OCI-LY1 (cell line): Measurements from ENCODE around the gene MYOF.

ENCODE experiments used
- H2AFZ ChIP-seq: fragments of 200-600 bp; sonication (generic), shearing (Covaris generic); 2 replicates; pipeline ENCODE4 v1.6.0; 2014; ENCODE audit warnings: antibody characterized with exemption, mild to moderate bottlenecking, low read length
- H3F3A ChIP-seq: fragments of 200-600 bp; sonication (generic), shearing (Covaris generic); 2 replicates; pipeline ENCODE4 v1.6.0; 2014; ENCODE audit warnings: mild to moderate bottlenecking, antibody characterized with exemption, low read length, moderate library complexity; ENCODE audit not compliant: insufficient read depth
- H3K27ac ChIP-seq: fragments of 200-600 bp; sonication (generic); 2 replicates; pipeline ENCODE4 v1.5.1; 2014; ENCODE audit warnings: low read length, mixed run types, mild to moderate bottlenecking, low read depth; ENCODE audit not compliant: poor library complexity, severe bottlenecking
- H3K27me3 ChIP-seq: fragments of 200-600 bp; sonication (generic); 2 replicates; pipeline ENCODE4 v1.6.0; 2014; ENCODE audit warnings: antibody characterized with exemption, mild to moderate bottlenecking, low read length, moderate library complexity; ENCODE audit not compliant: insufficient read depth
- H3K36me3 ChIP-seq: fragments of 200-600 bp; sonication (generic); 2 replicates; pipeline ENCODE4 v1.6.1; 2014; ENCODE audit warnings: mild to moderate bottlenecking, antibody characterized with exemption, low read length, moderate library complexity, mixed read lengths; ENCODE audit not compliant: insufficient read depth
- H3K4me1 ChIP-seq: fragments of 200-600 bp; sonication (generic); 2 replicates; pipeline ENCODE4 v1.5.1; 2014; ENCODE audit warnings: mild to moderate bottlenecking, low read length, moderate library complexity; ENCODE audit not compliant: insufficient read depth, severe bottlenecking
- H3K4me2 ChIP-seq: fragments of 200-600 bp; sonication (generic), shearing (Covaris generic); 2 replicates; pipeline ENCODE4 v1.6.1; 2014; ENCODE audit warnings: low read length
- H3K4me3 ChIP-seq: fragments of 200-600 bp; sonication (generic); 2 replicates; pipeline ENCODE4 v1.5.1; 2014; ENCODE audit warnings: low read length, low read depth, mild to moderate bottlenecking, mixed read lengths; ENCODE audit not compliant: poor library complexity, severe bottlenecking
- H3K79me2 ChIP-seq: fragments of 200-600 bp; shearing (Covaris generic); 2 replicates; pipeline ENCODE4 v1.6.1; 2016; ENCODE audit warnings: mixed run types, low read length, mixed read lengths; ENCODE audit not compliant: insufficient read depth
- H3K9ac ChIP-seq: fragments of 200-600 bp; sonication (generic), shearing (Covaris generic); 2 replicates; pipeline ENCODE4 v1.6.1; 2014; ENCODE audit warnings: mild to moderate bottlenecking, low read length, mixed read lengths
- H3K9me2 ChIP-seq: fragments of 200-600 bp; sonication (generic), shearing (Covaris generic); 2 replicates; pipeline ENCODE4 v1.6.1; 2014; ENCODE audit warnings: low read depth, mild to moderate bottlenecking, low read length, mixed read lengths
- H3K9me3 ChIP-seq: fragments of 200-600 bp; shearing (Covaris generic); 2 replicates; pipeline ENCODE4 v1.6.1; 2014; ENCODE audit warnings: low read length, mixed read lengths
- H4K20me1 ChIP-seq: fragments of 200-600 bp; sonication (generic), shearing (Covaris generic); 2 replicates; pipeline ENCODE4 v1.6.0; 2016; ENCODE audit warnings: mild to moderate bottlenecking, low read length; ENCODE audit not compliant: insufficient read depth
- EZH2 ChIP-seq: fragments of 200-600 bp; sonication (generic), shearing (Covaris generic); IDR thresholded peaks from 2 replicates; pipeline ENCODE4 v1.8.0; 2017; ENCODE audit warnings: borderline replicate concordance, mixed run types, mild to moderate bottlenecking, antibody characterized with exemption, low read length, moderate library complexity, mixed read lengths
- TF ChIP-seq, protein P1 (sequence below): fragments of 200-600 bp; sonication (generic), shearing (Covaris generic); IDR thresholded peaks from 2 replicates; pipeline ENCODE4 v1.5.1; 2017; ENCODE audit warnings: mild to moderate bottlenecking, antibody characterized with exemption, low read length, moderate library complexity, mixed read lengths

Gene MYOF

DNA sequence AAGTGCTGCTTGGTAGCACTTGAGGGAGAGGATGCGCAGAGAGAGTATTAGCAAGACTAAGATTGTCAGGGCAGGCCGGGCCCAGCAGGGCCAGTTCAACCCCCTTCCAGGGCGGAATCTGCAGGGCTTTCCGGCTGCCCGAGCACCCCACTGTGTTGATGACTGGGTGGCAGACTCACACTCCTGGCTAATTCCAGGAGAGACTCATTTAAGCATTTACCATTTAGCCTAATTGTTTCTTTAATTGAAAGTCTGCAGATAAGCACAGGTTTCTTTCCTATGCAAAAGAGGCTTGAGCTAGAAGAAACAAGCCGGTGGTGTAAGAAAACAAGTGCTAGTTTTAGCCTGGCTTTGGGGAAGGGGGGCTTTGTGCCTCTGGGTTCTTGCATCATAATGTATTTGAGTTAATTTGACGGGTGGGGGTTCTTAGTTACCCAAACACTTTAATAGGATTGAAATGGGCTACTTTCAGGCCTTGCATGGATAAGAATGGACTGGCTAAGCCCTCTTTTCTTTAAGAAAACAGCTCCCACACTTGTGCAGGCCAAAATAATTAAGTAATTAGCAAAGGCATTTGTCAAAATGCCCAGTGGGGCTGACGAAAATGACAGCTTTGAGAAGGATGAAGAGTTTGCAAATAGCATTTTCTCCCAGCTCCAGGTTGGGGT lies 201.3 kb downstream of the MYOF start:
- H3K9ac ChIP-seq, result no peak overlapping the region
- H3K36me3 ChIP-seq, result no peaks in the 10 kb centered on the region
- no peaks in the 10 kb centered on the region for H3K79me2 ChIP-seq
- no peaks in the 10 kb centered on the region for H3K4me1 ChIP-seq
- TF ChIP-seq, protein P1, sequence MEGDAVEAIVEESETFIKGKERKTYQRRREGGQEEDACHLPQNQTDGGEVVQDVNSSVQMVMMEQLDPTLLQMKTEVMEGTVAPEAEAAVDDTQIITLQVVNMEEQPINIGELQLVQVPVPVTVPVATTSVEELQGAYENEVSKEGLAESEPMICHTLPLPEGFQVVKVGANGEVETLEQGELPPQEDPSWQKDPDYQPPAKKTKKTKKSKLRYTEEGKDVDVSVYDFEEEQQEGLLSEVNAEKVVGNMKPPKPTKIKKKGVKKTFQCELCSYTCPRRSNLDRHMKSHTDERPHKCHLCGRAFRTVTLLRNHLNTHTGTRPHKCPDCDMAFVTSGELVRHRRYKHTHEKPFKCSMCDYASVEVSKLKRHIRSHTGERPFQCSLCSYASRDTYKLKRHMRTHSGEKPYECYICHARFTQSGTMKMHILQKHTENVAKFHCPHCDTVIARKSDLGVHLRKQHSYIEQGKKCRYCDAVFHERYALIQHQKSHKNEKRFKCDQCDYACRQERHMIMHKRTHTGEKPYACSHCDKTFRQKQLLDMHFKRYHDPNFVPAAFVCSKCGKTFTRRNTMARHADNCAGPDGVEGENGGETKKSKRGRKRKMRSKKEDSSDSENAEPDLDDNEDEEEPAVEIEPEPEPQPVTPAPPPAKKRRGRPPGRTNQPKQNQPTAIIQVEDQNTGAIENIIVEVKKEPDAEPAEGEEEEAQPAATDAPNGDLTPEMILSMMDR, result no peak
- TF ChIP-seq EZH2, result no peak
- H2AFZ ChIP-seq, result no peak overlapping the region
- H3K9me3 ChIP-seq, result no peaks in the 10 kb centered on the region
- no peaks in the 10 kb centered on the region for H3F3A ChIP-seq
- no peak overlapping the region for H3K27ac ChIP-seq
- no peaks in the 10 kb centered on the region for H3K27me3 ChIP-seq
- H3K4me2 ChIP-seq, result no peak overlapping the region
- no peaks in the 10 kb centered on the region for H3K9me2 ChIP-seq
- no peaks in the 10 kb centered on the region for H4K20me1 ChIP-seq
- no peak overlapping the region for H3K4me3 ChIP-seq

GRCh38 chr10:93280121-93280698 lies 201.9 kb downstream of the MYOF start:
- H3K4me3 ChIP-seq, result no peak overlapping the region
- H4K20me1 ChIP-seq, result no peaks in the 10 kb centered on the region
- no peaks in the 10 kb centered on the region for H3K4me1 ChIP-seq
- no peaks in the 10 kb centered on the region for H3K9me2 ChIP-seq
- no peak overlapping the region for H3K9ac ChIP-seq
- H3F3A ChIP-seq, result no peaks in the 10 kb centered on the region
- no peak overlapping the region for H2AFZ ChIP-seq
- H3K4me2 ChIP-seq, result no peak overlapping the region
- no peaks in the 10 kb centered on the region for H3K9me3 ChIP-seq
- TF ChIP-seq, protein P1, result no peak
- no peak for TF ChIP-seq EZH2
- H3K36me3 ChIP-seq, result no peaks in the 10 kb centered on the region
- H3K27ac ChIP-seq, result no peak overlapping the region
- H3K79me2 ChIP-seq, result no peaks in the 10 kb centered on the region
- H3K27me3 ChIP-seq, result no peaks in the 10 kb centered on the region

DNA sequence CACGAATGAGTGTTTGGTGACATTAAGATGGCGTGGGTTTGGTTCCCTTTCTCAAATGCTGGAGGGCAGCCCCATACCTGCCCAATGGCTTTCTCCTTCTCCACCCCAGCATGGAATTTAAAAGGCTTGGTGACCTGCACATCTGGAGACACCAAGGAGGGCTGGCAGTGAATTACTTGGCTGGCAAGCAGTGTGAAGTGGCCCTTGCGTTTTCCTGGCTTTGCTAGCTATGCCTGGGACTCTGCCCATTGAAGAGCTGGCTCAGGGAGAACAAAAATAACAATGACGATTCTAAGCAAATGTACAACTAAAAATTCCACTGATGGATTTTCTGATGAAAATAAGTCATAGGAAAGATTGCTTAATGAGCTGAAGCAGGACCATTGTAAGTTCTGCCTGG lies 204.8 kb downstream of the MYOF start:
- H3K9me2 ChIP-seq, result no peaks in the 10 kb centered on the region
- no peak overlapping the region for H3K4me3 ChIP-seq
- no peaks in the 10 kb centered on the region for H3K9me3 ChIP-seq
- H3K27me3 ChIP-seq, result no peaks in the 10 kb centered on the region
- no peaks in the 10 kb centered on the region for H3F3A ChIP-seq
- H2AFZ ChIP-seq, result no peak overlapping the region
- no peaks in the 10 kb centered on the region for H3K36me3 ChIP-seq
- no peaks in the 10 kb centered on the region for H3K4me1 ChIP-seq
- H3K79me2 ChIP-seq, result no peaks in the 10 kb centered on the region
- H3K4me2 ChIP-seq, result no peak overlapping the region
- H3K9ac ChIP-seq, result no peak overlapping the region
- no peak overlapping the region for H3K27ac ChIP-seq
- H4K20me1 ChIP-seq, result no peaks in the 10 kb centered on the region
- TF ChIP-seq, protein P1, result no peak
- no peak for TF ChIP-seq EZH2
